ENCODE measurements around the gene KCTD20.

Gene KCTD20

GRCh38 chr6:36499918-36500317, 57.1 kb downstream of the KCTD20 start:
- no peak for DNase-seq

DNA sequence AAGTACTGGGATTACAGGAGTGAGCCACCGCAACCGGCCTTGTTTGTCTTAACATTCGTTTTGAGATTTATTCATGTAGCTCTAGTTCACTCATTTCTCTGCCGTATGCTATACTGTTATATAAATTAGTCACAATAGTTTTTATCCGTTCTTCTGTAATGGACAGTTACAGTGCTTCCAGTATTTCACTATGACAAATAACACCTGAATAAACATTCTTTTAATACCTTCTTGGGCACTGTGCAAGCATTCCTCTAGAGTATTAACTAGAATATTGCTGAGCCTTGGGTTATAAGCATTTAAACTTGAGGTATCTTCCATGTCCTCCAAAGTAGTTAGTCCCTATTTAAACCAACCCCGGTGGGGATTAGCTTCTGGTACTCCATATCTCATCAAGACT, 58.9 kb downstream of the KCTD20 start:
- DNase-seq = no peak

DNA sequence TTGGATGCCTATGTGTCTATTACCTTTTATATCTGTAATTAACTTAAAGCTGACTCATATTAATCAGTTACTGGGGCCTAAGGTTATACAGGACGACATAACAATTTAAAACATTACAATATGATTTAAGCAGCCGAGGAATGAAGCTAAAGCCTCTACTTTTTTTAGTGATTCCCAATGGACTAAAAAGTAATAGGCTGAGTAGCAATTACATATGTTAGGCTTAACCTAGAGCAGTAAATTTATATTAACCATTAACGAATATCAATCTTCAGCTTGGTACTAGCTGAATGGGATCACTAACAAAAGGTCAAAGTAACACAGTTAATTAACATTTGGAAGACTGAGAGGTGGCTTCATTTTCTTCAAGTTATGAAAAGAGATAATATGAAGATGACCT, 61.4 kb downstream of the KCTD20 start:
- no peak for DNase-seq

DNA sequence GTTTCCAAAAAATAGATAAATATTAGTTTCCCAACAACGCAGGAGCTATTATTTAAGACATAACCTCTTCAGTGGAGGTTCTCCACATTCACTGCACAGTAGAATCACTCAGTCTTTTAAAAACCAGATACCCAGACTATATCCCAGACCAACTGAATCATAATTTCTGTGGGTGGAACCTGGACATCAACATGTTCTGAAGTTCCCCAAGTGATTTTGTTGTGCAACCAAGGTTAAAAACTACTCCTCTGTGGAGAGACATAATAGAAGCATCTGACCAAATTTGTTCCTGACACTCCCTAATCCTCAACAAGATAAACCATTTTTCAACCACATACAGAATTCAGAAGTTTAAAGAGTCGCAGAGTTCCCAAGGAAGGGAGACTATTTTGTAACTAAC, 62.2 kb downstream of the KCTD20 start:
- DNase-seq = no peak

DNA sequence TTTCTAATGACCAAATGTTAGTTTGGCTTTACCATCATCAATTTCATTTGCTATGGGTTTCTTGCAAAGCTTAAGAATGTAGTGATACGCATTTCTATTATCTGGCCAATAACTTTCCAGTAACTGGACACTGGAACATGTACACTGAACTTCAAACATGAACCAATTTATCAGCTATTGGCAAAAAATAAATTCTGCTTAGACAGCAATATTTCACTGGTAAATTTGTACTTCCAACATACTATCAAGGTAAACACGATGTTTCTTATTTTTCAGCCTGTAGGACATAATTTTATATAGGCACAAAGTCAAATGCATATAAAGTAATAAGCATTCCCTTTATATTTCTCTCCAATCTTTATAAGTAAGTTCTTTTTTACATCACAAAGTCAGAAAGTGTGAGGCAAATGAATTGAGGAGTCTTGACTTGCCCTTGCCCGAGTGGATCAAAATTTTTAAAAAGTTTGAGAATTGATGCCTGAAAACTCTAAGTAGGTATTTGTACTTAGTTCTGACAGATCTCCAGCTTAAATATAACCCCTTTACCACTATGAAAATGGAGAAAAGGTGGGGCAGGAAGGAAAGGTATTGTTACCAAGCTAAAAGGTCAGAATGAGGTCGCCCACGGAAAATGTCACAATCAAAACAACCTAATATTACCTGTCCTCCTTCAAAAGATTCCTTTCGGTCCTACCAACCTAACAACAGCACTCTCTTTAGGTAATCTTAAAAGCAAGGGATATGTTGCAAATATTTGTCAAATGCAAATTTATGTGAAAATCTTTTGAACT, 63.1 kb downstream of the KCTD20 start:
- no peak for DNase-seq

GRCh38 chr6:36506611-36507010, 63.8 kb downstream of the KCTD20 start:
- DNase-seq = no peak

- no peak for DNase-seq
Observed at GRCh38 chr6:36508532-36508931, 65.7 kb downstream of the KCTD20 start.

GRCh38 chr6:36510365-36510764, 67.6 kb downstream of the KCTD20 start:
- no peak for DNase-seq

DNA sequence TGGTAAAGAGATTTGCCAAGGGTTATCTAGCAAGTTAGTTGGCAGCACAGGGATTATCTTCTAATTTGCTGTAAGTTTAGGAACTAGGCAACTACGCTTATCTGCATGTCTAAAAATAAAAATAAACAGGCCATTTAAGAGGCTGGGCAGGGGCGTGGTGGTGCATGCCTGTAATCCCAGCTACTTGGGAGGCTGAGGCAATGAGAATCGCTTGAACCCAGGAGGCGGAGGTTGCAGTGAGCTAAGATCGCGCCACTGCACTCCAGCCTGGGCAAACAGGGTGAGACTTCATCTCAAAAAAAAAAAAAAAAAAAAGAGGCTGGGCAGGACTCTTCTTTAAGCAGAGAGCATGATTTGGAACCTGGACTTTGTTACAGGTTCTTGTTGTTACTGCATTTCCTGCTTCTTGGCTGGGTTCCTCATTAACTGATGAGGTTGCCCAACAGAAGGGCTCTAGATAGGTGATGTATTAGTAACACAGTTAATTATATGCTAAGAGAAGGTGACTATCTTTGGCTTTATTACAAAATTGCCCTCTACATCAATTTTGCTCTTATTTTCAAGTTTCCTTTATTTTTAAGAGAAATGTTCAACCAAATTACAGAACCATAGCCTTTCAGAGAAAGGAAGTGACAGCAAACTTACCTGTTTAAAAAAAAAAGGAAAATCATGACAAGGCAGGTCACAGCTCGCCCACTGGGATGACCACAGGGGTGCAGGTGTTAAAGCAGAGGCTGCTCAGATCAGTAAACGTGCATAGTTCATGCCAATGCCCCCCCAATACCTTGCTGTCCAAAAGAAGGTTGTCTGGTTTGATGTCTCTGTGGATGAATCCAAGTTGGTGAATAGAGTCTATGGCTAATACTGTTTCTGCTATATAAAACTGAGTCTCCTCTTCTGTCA, 72.0 kb downstream of the KCTD20 start:
- DNase-seq = no peak

GRCh38 chr6:36515844-36516243, 73.0 kb downstream of the KCTD20 start:
- no peak for DNase-seq

DNA sequence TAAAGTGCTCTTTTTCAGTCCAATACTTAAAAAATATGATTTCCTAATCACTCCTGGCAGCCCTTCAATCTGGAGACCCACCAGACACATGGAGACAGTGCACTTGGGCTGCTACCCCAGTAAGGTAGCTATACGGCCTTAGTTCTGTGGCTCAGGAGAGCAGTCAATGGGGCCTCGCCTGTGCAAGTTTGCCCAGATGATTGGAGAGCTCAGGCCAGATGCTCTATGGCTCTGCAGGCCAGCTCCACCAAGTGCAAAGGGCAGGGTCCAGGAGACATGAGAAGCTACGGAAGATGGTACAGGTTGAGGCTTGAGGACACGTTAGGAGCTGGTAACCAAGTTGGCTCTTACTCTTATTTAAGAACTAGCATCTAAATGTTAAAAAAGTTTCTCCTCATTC, 73.8 kb downstream of the KCTD20 start:
- no peak for DNase-seq

- no peak for DNase-seq
Observed at GRCh38 chr6:36516988-36517387, 74.2 kb downstream of the KCTD20 start.

DNA sequence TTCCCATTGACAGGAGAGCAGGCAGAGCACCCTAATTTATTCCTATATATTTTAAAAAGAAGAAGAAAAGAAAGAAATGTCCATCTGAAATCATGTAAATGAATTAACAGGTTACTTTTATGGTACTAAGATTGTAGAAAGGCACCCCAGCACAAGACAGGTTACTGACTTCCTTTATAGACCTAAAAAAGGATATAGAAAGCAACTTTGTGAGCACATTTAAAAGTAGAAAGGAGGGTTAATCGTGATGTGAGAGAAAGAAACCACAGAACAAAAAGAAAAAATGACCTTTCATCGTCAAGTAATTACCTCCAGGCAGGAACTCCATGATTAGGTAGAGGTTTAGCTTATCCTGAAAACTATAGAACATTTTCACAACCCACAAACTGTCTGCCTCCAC, 74.6 kb downstream of the KCTD20 start:
- DNase-seq = no peak

- DNase-seq = no peak
Observed at GRCh38 chr6:36519352-36519751, 76.6 kb downstream of the KCTD20 start.

GRCh38 chr6:36523451-36523850, 80.7 kb downstream of the KCTD20 start:
- no peak for DNase-seq

DNA sequence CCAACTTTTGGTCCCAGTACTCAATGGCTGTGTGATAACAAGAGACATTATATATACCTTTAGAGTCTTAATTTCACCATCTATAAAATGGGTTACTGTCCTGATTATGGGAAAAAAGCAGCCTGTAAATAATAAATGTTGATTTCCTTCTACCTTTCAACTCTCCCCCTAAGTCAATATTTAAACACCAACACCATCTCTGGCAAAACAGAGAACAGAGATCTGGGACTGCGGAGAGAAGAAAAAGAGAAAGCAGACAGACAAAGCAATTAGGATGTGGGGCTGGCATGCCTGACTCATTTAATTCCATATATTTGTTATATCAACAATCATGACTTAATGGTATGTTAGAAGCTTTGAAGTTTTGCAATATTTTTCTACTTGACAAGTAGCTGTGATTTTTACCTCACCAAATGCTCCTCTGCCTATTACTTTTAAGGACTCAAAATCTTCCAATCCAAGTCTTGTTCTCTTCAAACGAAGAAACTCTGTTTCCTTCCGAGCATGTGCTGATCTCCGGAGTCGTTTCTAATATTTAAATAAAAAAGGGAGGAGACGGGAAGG, 81.2 kb downstream of the KCTD20 start:
- DNase-seq = no peak

DNA sequence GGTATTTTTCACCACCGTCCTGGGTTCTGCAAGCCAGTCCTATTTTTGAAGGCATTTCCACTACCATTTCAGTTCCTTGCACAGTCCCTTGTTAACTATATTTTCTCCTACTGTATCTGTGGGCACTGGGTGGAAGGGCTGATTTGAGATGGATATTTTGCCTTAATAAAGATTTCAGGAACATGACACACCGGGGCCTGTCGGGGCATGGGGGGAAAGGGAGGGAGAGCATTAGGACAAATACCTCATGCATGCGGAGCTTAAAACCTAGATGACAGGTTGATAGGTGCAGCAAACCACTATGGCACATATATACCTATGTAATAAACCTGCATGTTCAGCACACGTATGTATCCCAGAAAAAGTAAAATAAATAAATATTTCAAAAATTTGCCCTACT, 82.1 kb downstream of the KCTD20 start:
- no peak for DNase-seq

DNA sequence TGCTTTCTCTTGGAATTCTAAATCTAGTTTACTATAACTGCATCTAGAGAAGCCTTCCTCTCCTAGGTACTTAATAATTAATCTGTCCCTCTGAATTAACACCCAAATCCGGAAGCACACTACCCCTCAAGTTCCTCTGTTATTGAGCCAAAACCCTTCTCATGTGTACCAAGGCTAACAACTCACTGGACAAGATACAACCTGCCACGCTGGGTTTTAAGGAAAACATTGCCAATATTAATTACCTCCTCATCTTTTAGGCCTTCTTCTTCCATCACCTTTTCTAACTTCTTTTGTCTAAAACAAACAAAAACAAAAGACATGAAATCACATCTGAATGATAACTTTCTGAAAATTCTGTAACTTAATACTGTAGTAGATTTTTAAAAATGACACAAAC, 82.5 kb downstream of the KCTD20 start:
- no peak for DNase-seq

- peak; percentile 89 for DNase-seq
Observed at GRCh38 chr6:36526066-36526465, 83.3 kb downstream of the KCTD20 start.

DNA sequence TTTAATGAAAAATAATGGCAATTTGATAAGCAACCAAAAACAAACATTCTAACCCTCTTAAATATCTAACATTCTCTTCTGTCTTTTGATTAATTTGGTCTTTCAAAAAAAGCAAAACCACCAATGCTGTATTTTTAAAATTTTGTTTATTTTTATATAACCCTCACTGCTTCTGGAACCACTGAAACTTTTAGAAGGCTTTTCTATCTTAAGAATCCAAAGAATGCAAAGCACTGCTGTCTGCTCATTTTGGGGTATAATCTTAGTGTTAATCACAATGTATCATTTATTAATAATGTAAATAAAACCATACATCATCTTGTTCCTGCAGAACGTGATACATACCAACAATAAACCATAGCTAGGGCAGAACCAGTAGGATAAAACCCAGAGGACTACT, 90.5 kb downstream of the KCTD20 start:
- DNase-seq = no peak

GRCh38 chr6:36536873-36537547, 94.2 kb downstream of the KCTD20 start:
- DNase-seq = no peak

- DNase-seq = no peak
Observed at GRCh38 chr6:36539814-36540568, 97.2 kb downstream of the KCTD20 start.

All from hematopoietic multipotent progenitor cell treated with erythropoietin and hydrocortisone succinate and interleukin-3 and kit ligand, for 4 days (in vitro differentiated cells).